SH-SY5Y (cell line): ENCODE results near the gene ITGB1.

Experiments used
- GATA2 ChIP-seq: IDR thresholded peaks from 2 replicates; pipeline ENCODE4 v1.6.1; 2011; ENCODE audit warnings: mild to moderate bottlenecking, low read depth, low read length
- GATA3 ChIP-seq: IDR thresholded peaks from 2 replicates; pipeline ENCODE4 v1.6.1; 2011; ENCODE audit warnings: low read depth, mild to moderate bottlenecking, low read length, moderate library complexity

ITGB1 gene

GRCh38 chr10:32961343-32961894 is 3.4 kb upstream of the ITGB1 start:
- TF ChIP-seq GATA3 (no peak), GATA2 (no peak)

- TF ChIP-seq GATA3 (no peak), GATA2 (no peak)
Measured at GRCh38 chr10:32960022-32960421, 2.0 kb upstream of the ITGB1 start.

GRCh38 chr10:32959006-32959920 is 1.2 kb upstream of the ITGB1 start:
- TF ChIP-seq GATA2 (no peak), GATA3 (no peak)

DNA sequence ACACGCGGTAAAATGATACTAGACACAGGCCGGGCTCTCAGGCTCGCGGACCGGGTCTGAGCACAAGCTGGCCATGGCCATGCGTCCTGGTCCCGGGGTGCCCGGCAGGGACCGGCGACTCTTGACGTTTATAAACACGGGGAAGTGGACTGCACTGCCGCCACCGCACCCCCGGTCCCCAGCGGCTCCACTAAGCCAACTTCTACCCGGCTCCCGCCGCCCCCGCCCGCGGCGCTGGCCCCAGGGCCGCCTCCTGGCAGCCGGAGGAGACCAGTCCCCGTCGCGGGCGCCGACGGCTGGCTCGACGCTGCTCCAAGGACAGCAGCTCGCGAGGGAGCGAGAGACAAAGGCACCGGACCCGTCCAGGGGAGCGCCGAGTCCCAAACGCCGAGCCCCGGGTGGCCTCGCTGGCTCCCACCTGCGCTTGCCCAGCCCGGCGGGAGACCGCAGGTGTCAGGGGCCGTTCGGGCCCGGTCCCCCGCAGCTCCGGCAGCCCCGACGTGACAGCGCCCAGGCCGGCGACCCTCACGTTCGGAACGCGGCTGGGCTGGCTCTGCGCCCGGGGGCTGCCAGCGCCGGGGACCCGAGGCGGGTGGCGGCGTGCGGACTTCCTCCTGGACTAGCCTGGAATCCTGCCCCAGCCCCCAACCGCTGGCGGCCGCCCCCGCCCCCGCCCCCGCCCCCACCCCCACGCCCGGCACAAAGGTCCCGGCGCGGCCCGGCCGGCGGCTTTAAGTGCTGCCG is 517 bp downstream of the ITGB1 start:
- no peak for TF ChIP-seq GATA2
- TF ChIP-seq GATA3 = no peak

DNA sequence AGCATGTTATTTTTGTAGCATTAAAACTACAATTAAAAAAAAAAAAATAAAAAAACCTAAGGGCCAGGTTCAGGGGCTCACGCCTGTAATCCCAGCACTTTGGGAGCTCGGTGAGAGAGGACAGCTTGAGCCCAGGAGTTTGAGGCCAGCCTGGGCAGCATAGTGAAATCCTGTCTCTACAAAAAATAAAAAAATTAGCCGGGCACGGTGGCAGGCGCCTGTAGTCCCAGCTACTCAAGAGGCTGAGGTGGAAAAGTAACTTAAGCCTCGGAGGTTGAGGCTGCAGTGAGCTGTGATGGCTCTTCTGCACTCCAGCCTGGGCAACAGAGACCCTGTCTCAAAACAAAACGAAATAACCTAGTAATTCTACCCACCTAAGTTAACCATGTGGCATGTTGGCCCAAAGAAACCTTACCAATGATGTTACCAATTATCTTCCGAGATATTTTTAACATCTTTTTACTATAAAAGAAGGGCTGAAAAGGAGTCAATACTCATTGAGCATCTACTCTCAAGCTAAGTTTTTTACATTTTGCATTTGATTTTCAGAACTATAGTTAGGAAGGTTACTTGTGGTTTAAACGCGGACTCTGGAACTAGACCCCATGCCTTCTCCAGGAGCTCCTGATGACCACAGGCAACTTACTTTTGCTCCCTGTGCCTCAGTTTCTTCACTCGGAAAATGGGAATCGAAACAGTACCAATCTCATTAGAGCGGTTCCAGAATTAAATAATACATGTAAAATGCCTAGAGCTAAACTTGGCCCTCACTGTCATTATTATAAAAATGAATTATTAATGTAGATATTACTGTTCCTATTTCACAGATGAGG is 1.4 kb downstream of the ITGB1 start:
- TF ChIP-seq GATA3 = no peak
- TF ChIP-seq GATA2 = no peak

GRCh38 chr10:32955790-32956189 is 2.2 kb downstream of the ITGB1 start:
- TF ChIP-seq GATA3 = no peak
- no peak for TF ChIP-seq GATA2

DNA sequence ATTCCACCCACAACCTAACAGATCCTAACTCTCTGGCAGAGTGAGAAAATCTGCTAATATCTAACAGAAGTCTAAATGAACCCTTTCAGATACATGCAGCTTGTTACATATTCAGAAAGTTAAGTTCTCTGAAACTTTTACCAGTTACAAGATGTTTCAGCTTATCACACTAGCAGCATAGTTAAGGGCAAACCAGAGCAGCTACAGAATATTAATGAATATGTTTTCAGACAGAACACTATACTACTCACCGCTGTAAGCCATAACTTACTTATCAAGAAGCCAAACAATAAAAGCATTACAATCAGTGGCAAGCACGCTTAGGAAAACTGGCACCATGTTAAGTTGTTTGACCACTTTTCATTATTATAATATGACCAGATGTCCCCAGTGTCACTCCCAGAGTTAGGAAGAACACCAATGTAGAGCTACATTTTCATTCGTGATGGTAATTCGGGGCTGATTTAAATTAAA is 2.7 kb downstream of the ITGB1 start:
- TF ChIP-seq GATA2 = no peak
- no peak for TF ChIP-seq GATA3

DNA sequence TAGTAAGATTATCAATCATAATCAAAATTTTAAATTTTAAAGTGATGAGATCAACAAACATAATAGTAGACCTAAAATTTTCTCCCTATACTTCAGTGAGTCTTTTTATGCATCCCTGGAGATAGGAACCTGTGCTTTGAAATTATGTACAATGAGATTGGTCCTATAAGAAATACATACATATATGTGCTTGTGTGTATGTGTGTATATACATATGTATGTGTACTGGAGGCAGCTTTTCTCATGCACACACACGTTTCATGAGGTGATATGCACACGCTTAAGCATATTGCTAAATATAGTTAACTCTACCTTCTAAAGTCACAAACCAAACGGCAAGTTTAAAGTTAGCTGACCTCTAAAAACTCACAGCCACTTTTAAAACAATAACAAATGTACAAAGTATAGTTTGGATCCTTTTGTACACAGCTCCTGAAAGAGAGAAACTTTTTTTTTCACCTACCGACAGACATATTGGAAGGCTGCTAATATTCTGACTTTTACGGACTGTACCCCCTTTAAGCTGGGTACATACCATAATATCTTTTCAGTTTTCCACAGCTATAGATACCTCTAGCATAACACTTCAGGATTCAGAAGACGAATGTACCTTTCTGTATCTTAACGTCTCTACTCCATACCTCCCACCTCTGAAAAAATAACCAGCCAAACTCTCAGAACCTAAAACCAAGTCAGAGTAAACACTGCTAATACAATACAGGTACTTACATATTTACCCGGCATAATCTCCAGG is 3.3 kb downstream of the ITGB1 start:
- TF ChIP-seq GATA2 (no peak), GATA3 (no peak)

GRCh38 chr10:32954080-32954479 is 4.0 kb downstream of the ITGB1 start:
- no peak for TF ChIP-seq GATA2
- no peak for TF ChIP-seq GATA3

DNA sequence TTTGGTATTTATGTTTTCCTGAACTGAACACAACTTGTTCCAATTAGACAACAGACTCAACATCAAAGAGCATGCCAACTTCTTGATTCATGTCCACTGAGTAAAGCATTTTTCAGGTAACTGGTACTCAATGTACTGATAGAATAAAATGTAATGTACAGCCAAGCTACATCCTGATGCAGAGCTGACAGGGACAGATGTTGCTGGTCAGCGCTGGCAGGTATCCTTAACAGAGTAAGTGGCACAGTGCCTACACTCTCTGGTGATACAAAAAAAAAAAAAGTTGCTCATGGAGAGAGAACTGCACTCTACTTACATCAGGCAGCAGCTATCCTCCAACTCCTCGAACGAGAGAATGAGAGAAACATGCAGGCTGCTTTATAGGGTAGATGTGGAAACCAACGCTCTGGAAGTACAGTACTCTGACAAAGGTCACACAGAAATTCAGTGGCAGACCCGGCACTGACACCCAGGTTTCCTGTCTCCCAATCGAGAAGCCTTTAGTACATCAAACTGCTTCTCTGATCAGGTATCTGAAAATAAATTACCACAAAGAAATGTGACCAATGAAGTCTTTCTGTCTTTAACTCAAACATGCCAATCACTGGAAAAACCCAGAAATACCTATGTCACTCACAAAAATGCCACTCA is 4.6 kb downstream of the ITGB1 start:
- TF ChIP-seq GATA3 (no peak), GATA2 (no peak)

GRCh38 chr10:32952541-32953276 is 5.3 kb downstream of the ITGB1 start:
- TF ChIP-seq GATA3 (no peak), GATA2 (no peak)

DNA sequence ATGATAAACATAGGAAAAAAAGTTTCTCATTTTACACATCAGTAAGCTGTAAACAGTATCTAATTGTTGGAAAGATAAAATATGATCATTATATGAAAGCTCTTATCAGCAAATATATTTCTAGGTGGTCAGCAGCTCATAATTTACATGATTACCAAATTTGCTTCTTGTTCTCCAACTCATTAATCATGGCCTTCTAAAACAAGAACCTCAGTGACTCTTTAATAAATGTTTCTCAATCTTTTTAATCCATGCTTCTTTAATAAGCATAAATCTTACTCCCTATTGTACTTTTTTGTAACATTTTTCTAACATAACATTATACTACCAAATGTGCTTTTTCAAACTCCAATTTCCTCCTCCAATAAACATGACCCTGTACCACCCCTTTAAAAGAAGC is 5.9 kb downstream of the ITGB1 start:
- TF ChIP-seq GATA2 = no peak
- no peak for TF ChIP-seq GATA3

- TF ChIP-seq GATA2 (no peak), GATA3 (no peak)
Measured at GRCh38 chr10:32951111-32951510, 6.9 kb downstream of the ITGB1 start.
